Renal pelvis (tissue), 4 donors: ENCODE data around the gene MBP. TPM values are rescaled to one million over a fixed set of nuclear protein-coding genes. Genes with fewer than 3 reads are reported as not detected.

Source experiments
- DNase-seq: peaks from one replicate; pipeline ENCODE4 v3.0.0-alpha.2; 2013
- polyA plus RNA-seq, 3 donors: library from polyadenylated mRNA; unstranded; fragments of 120-200 nt; gene quantifications; one replicate each; pipeline ENCODE4 v1.2.1, GENCODE V29; 2013; ENCODE audit not compliant: insufficient read length in 3 of 3

Gene MBP
- polyA plus RNA-seq, 3 donors = 18.5 to 20.4 (median 19.7) TPM

DNA sequence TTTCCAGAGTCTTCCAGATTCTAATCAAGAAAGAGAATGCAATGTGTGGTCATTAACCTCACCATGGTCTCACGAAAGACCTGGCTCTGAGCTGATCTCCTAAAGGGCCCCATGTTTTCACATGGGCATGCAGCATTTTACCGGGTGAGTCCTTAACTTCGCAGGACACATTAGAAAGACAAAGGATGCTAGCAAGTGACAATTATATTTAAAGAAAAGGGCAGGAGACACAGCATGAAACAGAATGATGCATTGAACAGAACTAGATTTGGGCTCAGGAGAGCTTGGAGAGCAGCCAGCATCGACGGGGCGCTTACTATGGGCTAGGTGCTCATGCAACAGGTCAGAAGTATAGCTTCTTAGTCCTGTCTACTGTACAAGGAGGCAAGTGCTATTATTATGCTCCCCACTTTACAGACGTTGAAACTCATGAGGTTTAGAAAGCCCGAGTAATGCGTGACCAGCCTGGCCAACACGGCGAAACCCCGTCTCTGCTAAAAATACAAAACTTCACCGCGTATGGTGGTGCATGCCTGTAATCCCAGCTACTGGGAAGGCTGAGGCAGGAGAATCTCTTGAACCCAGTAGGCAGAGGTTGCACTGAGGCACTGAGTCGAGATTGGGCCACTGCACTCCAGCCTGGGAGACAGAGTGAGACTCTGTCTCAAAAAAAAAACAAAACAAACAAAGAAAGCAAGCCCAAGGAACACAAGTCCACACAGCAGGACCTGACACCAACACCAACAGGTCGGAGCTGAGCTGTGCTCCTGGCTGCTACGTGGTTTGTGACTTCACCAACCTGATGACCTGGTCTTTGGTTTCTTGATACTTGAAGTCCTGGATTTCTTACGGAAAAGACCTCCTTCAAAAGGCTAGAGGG is 16.1 kb downstream of the MBP start:
- DNase-seq = no peak

DNA sequence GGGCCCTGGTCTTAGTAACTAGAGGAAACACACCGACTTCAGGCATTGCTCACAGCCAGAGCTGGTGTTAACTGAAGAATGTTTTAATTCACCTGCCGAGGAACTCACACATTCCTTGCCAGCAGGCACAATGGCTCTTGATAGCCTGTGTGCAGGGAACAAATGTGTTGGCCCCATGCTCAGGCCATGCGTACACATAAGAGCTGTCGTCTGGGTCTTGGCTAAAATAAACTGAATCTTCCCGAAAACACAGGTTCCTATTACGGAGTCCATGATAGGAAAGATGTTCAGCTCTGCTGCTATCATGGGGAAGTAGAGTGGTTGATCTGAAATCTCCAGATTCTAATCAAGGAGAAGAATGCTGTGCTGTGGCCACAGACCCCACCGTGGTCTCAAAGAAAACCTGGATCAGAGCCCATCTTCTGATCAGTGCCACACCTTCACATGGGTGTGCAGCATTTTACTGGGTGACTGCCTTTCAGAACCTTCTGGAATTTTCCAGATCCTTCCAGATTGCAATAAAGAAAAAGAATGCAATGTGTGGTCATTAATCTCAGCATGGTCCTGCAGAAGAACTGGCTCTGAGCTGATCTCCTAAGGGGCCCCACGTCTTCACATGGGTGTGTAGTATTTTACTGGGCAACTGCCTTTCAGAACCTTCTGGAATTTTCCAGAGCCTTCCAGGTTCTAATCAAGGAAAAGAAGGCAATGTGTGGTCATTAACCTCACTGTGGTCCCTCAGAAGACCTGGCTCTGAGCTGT is 17.2 kb downstream of the MBP start:
- no peak for DNase-seq

DNA sequence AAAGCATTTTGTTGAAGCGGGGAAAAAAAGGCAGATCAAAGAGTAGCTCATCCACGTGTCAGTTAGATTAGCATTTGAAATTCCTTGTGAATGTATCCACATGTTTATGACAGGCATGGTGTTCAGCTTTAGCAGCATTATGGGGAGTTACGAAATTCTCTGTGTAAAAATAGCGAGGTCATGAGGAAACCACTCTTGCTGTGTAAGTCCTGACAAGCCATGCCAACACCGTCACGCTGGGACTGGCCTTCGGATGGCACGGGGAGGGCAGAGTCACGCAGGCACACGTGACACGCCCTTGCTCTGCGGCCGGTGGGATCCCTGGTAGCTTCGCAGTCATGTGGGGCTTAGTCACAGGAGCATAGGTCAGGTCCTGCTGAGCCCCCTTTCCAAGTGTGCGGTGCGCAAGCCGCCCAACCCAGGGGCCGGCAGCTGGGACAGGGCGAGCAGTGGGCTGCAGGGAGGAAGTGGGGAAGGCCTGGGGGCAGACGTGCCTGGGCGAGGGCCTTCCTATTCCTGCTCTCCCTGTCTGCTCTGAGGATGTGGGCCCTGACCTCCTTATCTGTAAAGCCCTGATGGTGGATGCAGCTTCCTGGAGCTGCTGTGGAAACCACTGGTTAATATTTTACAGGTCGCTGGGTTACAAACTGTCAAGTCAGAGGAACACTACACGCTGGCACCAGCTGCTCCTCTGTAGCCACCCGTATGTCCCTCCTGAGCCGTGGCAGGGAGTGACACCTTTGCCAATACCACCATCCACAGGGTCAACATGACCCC is 18.0 kb downstream of the MBP start:
- DNase-seq = no peak

DNA sequence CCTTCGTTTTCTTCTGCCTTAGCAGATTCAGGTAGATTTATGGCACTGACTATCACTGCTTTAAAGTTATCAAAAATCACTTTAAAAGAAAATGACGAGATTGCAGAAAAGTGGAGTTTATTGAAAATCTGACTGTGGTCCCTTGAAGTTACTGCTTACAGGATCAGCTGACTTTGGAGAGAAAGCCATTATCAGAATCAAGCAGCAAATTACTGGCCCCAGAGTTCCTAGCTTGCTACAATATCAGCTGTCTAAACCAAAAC is 18.5 kb downstream of the MBP start:
- no peak for DNase-seq

DNA sequence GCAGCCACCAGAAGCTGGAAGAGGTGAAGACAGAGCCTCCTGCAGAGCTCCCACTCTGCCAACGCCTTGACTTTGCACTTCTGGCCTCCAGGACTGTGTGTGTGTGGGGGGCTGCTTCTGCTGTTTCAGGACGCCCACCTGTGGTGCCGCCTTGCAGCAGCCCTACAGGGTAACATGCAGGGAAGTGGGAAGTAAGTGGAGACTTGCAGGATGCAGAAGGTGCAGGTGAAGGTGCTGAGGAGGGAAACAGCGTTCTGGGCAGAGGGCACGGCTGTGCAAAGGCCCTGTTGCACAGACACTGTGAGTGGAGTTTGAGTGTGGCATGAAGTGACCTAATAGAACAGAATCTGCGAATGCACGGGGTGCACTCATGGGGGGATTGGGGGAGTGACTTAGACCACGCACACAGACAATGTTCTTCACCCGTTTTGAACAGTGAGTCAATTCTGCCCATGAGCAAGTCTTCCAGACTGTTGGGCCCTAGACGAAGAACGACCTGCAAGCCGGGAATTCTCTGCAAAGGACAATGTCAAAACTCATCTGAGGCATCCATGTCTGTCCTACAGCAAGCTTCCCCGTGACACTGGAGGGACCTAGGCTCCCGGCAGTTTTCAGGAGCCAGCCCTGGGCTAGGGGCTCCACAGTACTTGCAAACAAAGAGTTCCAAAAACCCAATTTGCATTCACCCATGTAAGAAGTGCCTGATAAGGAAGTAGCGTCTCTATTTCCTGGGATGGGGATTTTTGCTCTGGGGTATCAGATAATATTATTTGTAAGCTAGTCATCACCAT is 19.0 kb downstream of the MBP start:
- DNase-seq = no peak

DNA sequence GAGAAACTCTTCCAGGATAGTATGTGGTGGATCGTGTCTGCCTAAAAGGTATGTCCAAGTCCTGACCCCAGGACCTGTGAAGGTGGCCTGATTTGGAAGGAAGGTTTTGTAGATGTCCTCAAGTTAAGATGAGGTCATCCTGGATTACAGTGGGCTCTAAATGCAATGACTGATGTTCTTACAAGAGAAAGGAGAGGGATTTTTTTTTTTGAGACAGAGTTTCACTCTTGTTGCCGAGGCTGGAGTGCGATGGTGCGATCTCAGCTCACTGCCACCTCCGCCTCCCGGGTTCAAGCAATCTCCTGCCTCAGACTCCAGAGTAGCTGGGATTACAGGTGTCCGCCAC is 19.9 kb downstream of the MBP start:
- no peak for DNase-seq

DNA sequence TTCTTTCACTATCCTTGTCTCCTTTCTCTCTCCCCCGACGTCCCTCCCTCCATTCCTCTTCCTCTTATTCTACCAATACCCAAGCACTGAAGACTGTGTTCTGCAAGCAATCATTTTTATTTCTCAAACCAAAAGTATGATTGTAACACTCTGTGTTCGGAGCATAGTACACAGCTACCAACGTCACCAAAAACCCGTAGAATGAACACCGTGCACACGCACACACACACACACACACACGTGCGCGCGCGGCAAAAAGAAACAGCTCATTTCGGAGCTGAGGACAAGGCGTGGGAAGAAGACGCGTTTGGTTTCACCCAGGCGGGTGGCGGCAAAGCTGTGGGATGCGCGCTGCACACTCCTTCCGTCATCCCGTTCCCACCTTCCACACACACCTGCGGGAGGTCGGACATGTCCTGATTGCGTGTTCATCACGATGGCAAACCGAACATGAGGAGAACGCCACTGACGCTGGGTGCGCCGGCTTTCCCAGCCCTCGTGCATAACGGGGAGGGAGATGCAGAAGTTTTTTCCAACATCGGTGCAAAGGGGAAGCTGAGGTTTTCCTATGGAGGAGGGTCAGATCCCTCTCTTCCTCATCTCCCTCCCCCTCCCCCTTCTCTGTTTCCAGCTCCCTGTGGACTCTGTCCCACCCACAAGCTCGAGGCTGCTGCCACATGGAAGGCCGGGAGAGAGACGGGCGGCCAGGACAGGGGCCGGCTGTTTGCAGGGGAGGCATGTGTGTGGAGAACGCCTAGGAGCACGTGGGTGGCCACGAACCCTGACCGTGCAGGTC is 20.4 kb downstream of the MBP start:
- DNase-seq = no peak

DNA sequence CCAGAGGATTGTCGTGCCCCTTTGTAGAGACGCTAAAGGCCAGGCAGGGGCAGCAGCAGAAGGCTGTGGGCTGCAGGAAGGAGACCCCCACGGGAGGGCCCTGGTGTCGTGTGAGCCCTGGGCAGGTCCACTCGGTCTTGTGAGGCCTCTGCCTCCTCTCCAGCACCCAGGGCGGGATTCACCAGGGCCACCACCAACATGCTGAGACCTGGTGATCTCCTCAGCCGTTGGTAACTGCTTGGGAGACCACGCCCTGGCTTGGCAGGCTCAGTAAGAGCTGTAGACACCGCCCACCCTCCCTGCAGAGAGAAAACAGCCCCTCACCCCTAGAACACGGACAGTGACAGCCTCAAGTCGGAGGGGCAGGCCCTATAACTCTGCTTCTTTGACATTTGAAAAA is 21.1 kb downstream of the MBP start:
- no peak for DNase-seq

DNA sequence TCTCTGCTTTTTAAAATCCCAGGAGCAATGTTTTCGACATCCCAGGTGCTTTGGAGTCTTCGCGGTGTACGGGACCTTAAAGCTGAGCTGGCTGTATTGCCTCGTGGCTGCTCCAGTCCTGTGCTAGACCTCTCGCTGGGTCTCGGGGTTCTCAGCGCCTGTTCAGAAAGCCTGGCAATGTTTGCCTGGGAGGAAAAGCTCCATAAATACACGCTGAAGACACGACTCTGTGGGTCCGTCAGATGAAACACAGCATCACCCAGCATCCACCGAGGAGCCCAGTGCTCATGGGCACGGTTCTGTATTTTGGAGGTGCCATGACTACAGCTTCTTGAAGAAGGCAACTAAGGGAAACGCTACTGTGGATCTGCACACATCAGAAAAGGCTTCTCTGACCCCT is 21.6 kb downstream of the MBP start:
- DNase-seq = no peak

DNA sequence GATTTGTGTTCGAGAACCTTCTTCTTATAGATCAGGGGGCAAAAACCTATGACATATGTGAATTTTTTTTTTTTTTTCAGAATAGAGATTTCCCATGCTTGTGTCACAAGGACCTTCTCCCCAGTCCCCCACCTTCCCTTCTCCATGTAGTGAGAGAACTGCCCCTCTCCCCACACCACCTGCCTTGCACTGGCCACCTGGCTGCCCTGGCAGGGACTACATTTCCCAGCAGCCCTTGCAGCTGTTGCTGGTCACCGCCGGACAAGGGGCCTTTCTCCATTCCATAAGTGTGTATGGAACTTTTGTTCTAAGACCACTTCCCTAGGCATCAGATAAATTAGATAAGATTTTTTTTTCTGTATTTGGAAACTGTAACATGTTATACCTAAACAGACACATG is 22.2 kb downstream of the MBP start:
- no peak for DNase-seq

DNA sequence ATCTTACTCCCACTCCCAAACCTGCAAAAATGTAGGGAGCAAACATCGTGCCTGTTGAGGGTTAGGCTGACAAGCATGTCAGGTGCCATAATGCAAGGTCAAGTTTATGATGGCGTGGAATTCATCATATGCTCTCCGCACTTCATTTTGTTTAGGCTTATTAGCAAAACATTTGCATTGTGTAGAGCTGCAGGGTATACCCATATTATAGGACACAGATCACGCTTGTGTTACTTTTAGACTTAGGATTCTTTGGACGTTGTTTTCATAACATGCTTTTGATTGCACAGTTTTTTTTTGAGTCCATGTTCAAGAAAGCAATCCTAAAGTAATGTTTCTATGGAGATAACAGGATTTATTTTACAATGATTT is 22.9 kb downstream of the MBP start:
- DNase-seq = no peak

DNA sequence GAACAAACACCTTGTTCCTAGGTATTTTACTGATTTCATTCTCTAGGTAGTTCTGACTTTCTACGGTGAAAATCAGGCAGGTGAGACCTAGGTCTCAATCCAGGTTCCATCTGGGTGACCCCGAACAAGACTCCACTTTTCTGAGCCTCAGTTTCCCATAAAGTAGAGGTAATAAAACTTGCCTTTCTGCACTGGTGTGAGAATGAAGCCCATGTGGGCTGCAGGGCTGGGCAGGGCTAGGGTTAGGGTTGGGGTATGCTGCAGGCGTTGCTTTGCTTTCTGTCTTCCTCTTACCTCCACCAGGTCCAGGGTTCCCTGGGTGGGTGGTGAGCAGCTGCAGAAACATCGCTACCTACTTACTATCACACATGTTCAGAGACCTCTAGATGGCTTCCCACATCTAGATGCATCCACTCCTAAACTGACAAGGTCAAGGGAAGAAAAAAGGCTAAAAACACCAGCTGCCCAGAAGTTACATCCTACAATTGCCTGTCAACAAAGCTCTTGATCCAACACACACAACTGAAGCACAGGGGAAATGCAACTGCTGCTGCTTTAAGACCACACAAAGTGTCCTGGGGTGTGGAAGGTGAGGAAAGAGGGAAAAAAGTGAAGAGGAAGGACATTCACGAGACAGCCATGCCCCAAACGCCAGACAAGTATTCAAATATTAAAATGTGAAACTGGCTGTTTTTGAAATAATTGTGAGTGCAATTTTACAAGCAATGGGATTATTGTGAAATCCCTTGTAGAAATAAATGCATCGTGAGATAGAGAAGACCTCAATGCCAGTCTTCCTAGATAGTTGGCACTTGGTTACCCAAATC is 23.5 kb downstream of the MBP start:
- no peak for DNase-seq

DNA sequence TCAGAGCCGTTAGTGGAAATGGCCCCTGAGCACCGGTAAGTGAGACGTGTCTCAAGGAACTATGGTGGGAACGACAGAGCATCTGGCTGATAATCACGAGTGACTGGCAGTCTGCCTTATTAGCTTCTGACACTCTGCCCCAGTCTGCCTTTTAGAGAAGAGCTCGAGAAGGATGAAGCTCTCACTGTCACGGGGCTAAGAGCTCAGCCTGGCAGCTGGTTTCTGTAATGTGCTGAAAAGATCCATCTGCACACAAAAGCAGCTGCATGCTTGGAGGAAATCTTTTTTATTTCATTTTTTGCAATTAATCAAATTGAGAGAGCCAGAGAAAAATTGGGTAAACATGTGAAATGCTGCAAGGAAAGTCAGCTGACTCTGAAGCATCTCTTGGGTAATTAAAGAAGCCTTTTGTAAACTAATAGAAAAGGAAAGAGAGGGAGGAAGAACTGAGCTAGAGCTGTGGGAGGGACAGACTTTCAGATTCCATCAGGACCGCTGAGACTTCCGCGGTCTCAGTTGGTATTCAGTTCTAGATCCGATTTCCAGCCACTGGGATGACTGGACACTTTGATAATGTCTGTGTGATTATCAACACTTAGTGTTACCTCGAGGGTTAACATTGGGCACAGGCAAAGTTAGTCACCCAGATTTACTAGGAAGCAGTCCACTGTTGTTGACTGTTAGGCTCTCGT is 24.4 kb downstream of the MBP start:
- peak; percentile 83 for DNase-seq

DNA sequence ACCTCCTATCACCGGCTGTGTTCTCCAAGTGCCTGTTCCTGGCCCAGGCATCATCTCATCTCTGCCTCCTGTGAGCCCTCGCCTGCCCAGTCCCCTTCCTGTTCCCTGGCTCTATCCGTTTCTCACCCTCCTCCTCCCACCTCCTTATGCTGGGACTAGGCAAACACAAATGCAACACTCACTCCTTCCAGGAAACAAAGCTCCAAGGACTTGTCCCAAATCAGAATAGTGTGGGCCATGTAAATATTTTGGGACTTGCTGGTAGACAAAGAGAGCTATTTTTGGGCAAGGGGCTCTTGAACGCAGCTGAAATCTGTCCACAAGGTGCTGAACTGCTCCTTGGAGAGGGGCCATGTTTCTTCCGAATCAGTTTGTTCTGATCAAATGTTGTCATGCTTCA is 25.3 kb downstream of the MBP start:
- DNase-seq = no peak

DNA sequence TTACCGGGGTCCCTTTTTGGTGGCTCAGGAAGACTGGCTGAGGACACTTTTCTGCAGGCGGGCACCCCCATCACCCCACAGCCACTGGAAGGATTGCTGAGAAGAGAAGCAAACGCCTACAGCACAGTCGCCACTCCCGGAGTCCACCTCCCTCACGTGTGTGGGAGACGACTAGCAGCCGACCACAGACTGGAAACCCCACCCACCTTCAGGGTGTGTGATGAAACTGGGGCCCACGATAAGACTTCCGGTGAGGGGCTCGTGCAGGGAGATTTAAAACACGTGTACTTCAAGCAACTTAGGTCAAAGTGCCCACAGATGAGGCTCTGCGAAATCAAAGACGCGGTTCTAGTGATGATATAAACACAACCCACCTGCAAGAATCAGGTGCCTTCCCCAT is 26.3 kb downstream of the MBP start:
- no peak for DNase-seq

DNA sequence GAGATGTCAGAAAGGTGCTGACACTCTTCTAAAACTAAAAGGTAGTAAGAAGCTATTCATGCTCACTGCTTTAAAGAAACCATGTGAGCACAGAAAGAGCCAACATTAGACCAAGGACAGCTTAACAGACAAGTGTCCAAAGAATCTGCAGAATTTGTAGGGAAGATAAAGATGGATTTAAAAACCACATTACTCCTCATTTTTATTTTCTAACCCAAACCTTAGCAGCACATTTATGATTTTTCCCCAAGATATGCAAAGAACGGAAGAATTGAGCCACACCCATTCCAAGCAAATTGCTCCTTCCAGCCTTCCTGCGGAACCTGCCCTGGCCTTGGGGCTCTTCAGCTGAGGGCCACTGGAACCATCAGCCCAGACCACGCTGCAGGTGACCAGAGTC is 26.9 kb downstream of the MBP start:
- DNase-seq = no peak

DNA sequence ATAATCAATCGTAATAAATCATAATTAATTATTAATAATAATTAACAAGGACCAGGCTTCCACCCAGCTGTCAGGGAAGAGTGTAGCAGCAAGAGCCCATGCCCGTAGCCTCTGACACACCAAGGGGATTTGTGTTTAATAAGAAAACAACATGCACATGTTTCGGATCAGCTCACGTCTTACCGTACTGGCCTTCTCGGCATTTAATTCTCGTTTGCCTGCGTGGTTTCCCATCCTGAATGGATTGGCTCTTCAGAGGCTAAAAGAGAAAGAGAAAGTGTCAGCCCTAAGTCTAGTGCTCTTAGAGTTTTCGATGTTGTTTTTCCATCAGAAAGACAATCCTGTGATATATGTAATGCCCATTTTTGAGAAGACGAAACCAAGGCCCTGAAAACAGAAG is 27.6 kb downstream of the MBP start:
- DNase-seq = no peak

DNA sequence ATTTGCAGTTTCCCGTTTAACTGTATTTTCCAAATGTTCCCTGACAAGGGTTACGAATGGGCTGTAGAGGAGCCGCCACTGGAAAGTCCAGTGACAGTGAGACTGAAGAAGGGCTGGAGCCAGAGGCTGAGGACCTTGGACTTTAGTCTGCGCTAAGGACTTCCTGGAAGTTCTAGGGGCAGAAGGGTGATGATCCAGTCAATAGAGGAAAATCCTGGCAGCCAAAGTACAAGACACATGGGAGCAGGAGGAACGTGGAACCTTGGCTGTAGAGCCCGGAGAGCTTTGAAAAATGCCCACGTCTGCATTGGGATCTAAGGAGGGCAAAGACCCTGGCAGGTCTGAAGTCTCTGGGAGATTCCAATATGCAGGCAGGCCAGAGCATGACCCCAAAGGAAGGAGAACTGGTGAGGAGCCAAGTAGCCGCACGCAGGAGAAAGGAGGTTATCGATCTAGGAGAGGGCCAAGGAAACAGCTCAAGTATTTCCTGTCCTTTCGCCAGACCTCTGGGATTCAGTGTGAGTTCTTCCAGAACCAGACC is 28.5 kb downstream of the MBP start:
- no peak for DNase-seq

DNA sequence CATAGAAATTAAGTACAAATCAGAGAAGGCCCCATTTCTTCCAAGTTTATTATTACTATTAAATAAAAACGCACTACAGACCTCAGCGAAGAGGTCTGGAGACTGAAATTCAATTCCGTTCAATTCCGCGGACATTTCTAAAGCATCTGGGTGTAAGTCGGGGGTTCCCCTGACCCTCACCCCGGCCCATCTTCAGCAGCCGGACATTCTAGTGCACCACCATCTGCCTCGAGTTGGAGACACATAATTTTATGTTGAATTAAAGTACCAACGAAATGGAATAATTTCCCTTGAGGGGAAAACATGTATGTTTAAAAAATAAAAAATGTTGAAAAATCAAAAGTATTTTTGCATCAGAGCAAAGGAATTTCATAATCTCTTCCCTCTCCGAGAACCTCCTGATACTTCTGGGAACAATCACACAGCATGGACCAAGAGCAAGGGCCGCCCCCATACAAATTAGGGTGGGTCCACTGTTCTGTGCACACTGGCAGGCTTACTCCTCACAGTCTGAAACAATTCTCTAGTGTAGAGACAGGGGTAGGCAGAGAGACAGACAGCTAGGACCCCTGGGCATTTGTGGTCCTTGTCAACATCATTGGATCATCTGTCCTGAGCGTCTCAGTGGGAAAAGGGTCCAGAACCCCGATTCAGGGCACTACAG is 29.3 kb downstream of the MBP start:
- DNase-seq = no peak
